ENCODE data around the gene SLC16A10. TPM values are rescaled to one million over a fixed set of nuclear protein-coding genes. Genes with fewer than 3 reads are reported as not detected.

Gene SLC16A10
- total RNA-seq, 1 donor from 2014 or later = 30.3 TPM

DNA sequence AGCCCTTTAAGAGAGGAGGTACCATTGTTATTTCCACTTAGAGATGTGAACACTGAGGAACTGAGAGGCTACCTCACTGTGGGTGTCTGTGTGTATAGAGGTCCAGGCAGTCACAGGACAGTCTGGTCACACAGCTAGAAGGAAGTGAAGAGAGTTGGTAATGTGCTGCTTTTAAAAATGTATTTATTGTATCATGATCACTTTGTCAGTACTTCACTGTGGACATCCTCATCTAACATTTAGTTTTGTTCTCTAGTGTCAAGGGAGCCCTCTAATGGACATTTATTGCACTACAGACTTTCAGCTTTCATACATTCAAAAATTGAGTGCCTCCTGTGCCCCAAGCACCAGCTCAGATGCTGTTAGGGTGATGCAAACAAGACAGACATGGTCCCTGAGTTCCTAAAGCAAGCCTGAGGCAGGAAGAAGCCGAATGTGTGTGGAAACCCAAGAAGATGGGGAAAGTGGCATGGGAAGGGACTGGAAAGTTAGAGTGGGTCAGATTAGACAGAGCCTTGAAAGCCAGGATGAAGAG, 123.0 kb downstream of the SLC16A10 start:
- DNase-seq (ENCODE audit: low spot score) = no peak

- DNase-seq (ENCODE audit: low spot score) = no peak
Measured at GRCh38 chr6:111211411-111212030, 124.2 kb downstream of the SLC16A10 start.

GRCh38 chr6:111212625-111213024, 125.3 kb downstream of the SLC16A10 start:
- DNase-seq (ENCODE audit: low spot score) = no peak

GRCh38 chr6:111215131-111215530, 127.8 kb downstream of the SLC16A10 start:
- no peak for DNase-seq (ENCODE audit: low spot score)

- no peak for DNase-seq (ENCODE audit: low spot score)
Measured at GRCh38 chr6:111219785-111220184, 132.5 kb downstream of the SLC16A10 start.

- DNase-seq (ENCODE audit: low spot score) = no peak
Measured at GRCh38 chr6:111220383-111221031, 133.2 kb downstream of the SLC16A10 start.

DNA sequence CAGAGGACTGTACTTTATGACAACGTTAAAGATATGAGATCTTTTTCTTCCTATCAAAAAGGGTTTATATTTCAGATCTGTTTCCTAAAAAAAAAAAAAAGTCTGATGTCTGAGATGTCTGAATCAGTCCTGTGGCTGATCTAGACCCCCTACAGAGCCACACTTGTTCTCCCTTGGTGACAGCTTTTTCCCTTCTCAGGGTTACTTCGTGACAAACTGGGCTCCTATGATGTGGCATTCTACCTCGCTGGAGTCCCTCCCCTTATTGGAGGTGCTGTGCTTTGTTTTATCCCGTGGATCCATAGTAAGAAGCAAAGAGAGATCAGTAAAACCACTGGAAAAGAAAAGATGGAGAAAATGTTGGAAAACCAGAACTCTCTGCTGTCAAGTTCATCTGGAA, 134.5 kb downstream of the SLC16A10 start:
- no peak for DNase-seq (ENCODE audit: low spot score)

DNA sequence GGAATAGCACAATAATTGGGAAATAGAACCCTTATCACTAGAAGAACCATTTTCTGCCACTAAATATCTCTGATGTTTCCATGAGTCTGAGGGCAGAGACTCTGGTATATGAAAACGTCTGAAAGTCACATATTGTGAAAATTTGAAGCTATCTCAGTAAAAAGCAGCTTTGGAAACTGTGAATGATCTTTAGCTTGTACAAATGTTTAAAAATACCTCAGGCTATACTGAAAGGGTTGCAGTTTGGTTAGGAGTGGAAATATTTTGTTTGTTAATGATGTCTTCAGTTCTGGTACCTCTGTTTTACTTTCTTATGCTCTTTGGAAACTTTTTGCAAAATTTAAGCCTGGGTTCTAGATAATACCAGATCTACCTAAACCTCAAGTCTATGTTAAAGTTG, 135.0 kb downstream of the SLC16A10 start:
- DNase-seq (ENCODE audit: low spot score) = no peak

DNA sequence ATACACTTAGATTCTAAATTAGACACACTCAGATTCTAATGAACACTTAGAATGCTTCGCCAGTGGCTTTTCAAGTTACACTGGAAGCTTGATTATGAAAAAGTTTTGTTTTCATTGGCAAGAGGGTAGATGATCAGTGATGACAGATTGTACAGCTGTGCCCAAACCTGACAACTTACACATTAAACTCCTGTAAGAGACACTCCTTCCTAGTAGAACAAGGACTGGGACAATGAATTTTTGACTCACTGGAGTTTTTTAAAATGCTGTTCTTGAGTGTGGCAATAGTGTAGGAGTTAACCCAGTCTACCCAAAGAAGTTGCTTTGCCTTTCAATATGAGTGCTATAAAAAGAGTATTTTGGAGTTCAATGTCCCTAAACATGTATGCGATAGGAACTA, 140.8 kb downstream of the SLC16A10 start:
- no peak for DNase-seq (ENCODE audit: low spot score)

- no peak for DNase-seq (ENCODE audit: low spot score)
Measured at GRCh38 chr6:111230351-111231089, 143.2 kb downstream of the SLC16A10 start.

DNA sequence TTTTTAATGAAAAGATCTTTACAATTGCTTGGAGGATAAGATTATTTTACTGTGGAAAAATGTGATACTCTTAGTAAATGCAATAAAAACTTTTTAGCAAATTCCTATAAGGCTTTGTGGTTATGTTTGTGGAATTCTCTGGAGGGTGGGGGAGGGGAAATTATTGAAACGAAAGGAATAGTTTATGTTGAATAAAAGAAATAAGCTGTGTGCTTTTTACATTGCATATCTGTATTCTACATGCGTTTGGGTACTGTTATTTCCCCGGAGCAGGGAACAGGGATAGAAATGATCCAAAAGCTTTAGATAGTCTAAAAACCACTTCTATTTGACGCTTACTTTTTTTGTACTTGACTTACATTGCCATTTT, 143.8 kb downstream of the SLC16A10 start:
- DNase-seq (ENCODE audit: low spot score) = no peak

GRCh38 chr6:111237852-111238251, 150.5 kb downstream of the SLC16A10 start:
- DNase-seq (ENCODE audit: low spot score) = no peak

GRCh38 chr6:111238464-111239119, 151.3 kb downstream of the SLC16A10 start:
- DNase-seq (ENCODE audit: low spot score) = no peak

- no peak for DNase-seq (ENCODE audit: low spot score)
Measured at GRCh38 chr6:111239461-111239860, 152.2 kb downstream of the SLC16A10 start.

DNA sequence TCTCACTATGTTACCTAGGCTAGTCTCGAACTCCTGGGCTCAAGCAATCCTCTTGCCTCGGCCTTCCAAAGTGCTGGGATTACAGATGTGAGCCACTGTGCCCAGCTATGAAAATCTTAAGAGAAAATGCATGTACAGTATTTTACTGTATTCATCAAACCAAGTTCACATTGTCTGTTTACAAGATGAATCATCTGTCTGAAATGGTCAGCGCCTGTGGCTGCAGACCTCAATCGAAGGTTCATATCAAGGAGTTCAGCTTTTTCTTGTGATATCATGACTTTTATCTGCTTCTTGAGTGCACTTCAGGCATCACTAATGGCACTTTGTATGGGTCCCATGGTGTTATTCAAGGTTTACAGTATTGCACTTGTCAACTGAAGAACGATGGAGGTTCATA, 155.1 kb downstream of the SLC16A10 start:
- no peak for DNase-seq (ENCODE audit: low spot score)

DNA sequence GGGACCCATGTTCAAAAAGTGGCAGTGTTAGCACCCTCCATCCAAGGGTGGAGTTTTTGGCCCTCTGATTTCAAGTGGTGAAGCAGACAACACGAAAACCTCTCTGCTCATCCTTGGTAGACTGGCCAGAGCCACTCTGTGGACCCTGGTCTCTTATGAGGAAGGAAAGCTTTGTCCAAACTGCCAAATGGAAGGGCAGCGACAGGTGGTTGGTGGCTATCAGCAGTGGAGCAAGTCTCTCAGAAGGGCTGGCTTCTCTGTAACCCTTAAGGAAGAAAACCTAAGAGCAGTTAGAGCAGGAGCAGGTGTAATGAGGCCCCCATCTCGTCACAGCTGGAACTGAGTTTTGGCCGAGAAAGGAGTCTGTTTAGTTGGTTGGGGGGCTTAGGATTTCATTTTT, 155.8 kb downstream of the SLC16A10 start:
- DNase-seq (ENCODE audit: low spot score) = no peak

- no peak for DNase-seq (ENCODE audit: low spot score)
Measured at GRCh38 chr6:111248789-111249188, 161.5 kb downstream of the SLC16A10 start.

GRCh38 chr6:111250791-111251354, 163.6 kb downstream of the SLC16A10 start:
- DNase-seq (ENCODE audit: low spot score) = no peak

DNA sequence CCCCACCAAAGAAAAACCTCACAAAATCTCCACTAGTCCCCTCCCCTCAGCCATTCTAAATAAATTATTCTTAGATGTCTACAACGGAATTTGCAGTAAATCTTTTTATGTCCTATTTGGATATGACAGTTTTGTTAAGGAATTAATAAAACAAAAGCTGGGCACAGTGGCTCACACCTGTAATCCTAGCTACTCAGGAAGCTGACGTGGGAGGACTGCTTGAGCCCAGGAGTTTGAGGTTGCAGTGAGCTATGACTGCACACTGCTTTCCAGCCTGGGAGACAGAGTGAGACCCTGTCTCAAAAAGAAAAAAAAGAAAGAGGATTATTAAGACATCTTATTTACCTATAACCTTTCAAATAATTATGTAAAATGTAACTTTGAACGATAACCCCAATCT, 165.4 kb downstream of the SLC16A10 start:
- no peak for DNase-seq (ENCODE audit: low spot score)

DNA sequence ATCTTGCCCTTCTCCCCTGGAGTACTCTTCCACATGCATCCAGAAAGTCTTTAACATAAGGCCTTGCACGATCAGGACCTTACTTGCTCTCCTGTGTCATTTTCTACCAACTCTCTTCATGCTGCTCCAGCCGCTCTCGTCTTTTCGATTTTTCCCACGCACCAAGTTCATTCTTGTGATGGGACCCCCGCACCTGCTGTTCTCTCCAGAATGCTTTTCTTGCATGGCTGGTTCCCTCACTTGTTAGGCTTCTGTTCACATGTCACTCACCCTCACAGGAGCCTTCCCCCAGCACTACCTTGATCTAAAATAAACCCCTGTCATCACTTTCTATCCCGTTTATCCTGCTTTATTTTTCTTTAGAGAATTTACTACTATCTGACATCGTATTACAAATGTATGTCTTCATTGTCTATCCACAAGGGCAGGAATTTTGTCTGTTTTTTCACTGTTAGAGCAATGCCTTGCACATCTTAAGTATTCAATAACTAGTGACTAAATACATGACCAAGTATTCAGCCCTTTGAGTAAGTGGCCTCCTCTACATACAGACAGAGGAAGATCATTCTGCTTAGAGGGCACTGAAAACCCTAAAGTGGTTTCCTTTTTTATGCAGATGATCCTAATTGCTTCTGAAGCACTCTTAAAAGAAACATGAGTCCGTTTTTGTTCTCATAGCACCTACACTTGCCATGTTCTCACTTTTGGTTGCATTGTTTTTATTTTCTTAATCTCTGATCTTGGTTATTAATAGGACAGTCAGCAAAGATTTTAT, 166.9 kb downstream of the SLC16A10 start:
- DNase-seq (ENCODE audit: low spot score) = no peak

DNA sequence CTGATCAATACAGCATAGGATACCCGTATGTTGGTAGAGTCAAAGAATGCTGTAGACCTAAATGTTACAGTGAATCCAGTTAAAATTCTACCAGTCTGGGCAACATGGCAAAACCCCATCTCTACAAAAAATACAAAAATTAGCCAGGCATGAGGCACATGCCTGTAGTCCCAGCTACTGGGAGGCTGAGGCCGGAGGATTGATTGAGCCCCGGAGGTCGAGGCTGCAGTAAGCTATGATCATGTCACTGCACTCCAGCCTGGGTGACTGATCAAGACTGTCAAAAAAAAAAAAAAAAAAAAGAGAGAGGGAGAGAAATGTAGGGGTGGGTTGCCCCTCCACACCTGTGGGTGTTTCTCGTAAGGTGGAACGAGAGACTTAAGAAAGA, 167.5 kb downstream of the SLC16A10 start:
- no peak for DNase-seq (ENCODE audit: low spot score)

Measured in mesenteric fat pad (tissue), 1 donor.